Keratinocyte (primary cell): ENCODE data around the gene DPF3. TPM values are rescaled to one million over a fixed set of nuclear protein-coding genes. Genes with fewer than 3 reads are reported as not detected.

ENCODE experiments used
- DNase-seq: peaks from one replicate; pipeline ENCODE4 v3.0.0-alpha.2; 2011; ENCODE audit warnings: low read depth, missing footprints, low spot score
- FAIRE-seq: peaks from 2 replicates; lab custom pipeline; 2011; peaks lifted over from hg19 to GRCh38; lab: Jason Lieb, UNC
- H2AFZ ChIP-seq: 2 replicates; pipeline ENCODE4 v1.6.0; 2012; ENCODE audit warnings: low read length, control low read depth, inconsistent platforms; ENCODE audit not compliant: control insufficient read depth
- H3K27ac ChIP-seq: 2 replicates; pipeline ENCODE4 v1.5.1; 2011; ENCODE audit warnings: low read length; ENCODE audit not compliant: control insufficient read depth, insufficient read depth
- H3K27me3 ChIP-seq: 3 replicates; pipeline ENCODE4 v1.6.0; 2011; ENCODE audit warnings: low read length; ENCODE audit not compliant: control insufficient read depth, insufficient read depth; ENCODE audit errors: extremely low read depth
- H3K36me3 ChIP-seq, 2 experiments: 2 replicates in 1 of 2; 3 replicates in 1 of 2; pipeline ENCODE4 v1.5.1; 2011; ENCODE audit warnings: low read length in 2 of 2, mild to moderate bottlenecking in 1 of 2; ENCODE audit not compliant: control insufficient read depth in 2 of 2, insufficient read depth in 2 of 2; ENCODE audit errors: extremely low read depth in 1 of 2
- H3K4me1 ChIP-seq: 3 replicates; pipeline ENCODE4 v1.5.1; 2011; ENCODE audit warnings: low read length; ENCODE audit not compliant: control insufficient read depth, insufficient read depth; ENCODE audit errors: extremely low read depth
- H3K4me2 ChIP-seq: 3 replicates; pipeline ENCODE4 v1.6.0; 2011; ENCODE audit warnings: low read depth, low read length; ENCODE audit not compliant: control insufficient read depth, insufficient read depth; ENCODE audit errors: extremely low read depth
- H3K4me3 ChIP-seq, 3 experiments: fragments of 200-600 bp in 1 of 3; sonication (generic) in 1 of 3; 2 replicates in 2 of 3; 3 replicates in 1 of 3; pipeline ENCODE4 v1.5.1; 2011 to 2016; ENCODE audit warnings: low read length in 3 of 3, mild to moderate bottlenecking in 3 of 3, control low read depth in 2 of 3, inconsistent platforms in 1 of 3, low read depth in 1 of 3, mixed read lengths in 1 of 3, mixed run types in 1 of 3, moderate library complexity in 1 of 3; ENCODE audit not compliant: control insufficient read depth in 2 of 3, insufficient read depth in 2 of 3; ENCODE audit errors: extremely low read depth in 1 of 3
- H3K79me2 ChIP-seq: 2 replicates; pipeline ENCODE4 v1.6.0; 2012; ENCODE audit warnings: low read length; ENCODE audit not compliant: control insufficient read depth, insufficient read depth
- H3K9ac ChIP-seq: 3 replicates; pipeline ENCODE4 v1.6.0; 2011; ENCODE audit warnings: low read length; ENCODE audit not compliant: control insufficient read depth, insufficient read depth; ENCODE audit errors: extremely low read depth
- H3K9me1 ChIP-seq: 3 replicates; pipeline ENCODE4 v1.6.0; 2011; ENCODE audit warnings: low read length; ENCODE audit not compliant: control insufficient read depth, insufficient read depth; ENCODE audit errors: extremely low read depth
- H3K9me3 ChIP-seq: 2 replicates; pipeline ENCODE4 v1.5.1; 2012; ENCODE audit warnings: low read depth, low read length; ENCODE audit not compliant: control insufficient read depth
- H4K20me1 ChIP-seq: 3 replicates; pipeline ENCODE4 v1.6.0; 2011; ENCODE audit warnings: low read length; ENCODE audit not compliant: control insufficient read depth, insufficient read depth; ENCODE audit errors: extremely low read depth
- EZH2 ChIP-seq: IDR thresholded peaks from one replicate; pipeline ENCODE4 v1.6.1; 2012; ENCODE audit warnings: inconsistent platforms, mild to moderate bottlenecking, low read length, moderate library complexity
- dilution Hi-C: fragments of 300-500 bp; cut with MboI; formaldehyde crosslinking; loops from one replicate; pipeline ENCODE4 v1.7.0; 2020; ENCODE audit warnings: low sequenced_read_pairs; ENCODE audit not compliant: extremely low pct_ligation_motif_present
- polyA plus RNA-seq, 5 experiments: library from polyadenylated mRNA; depleted of rRNA in 3 of 5; stranded (reverse) in 3 of 5; stranded (forward) in 1 of 5; unstranded in 1 of 5; fragments of >200 nt; gene quantifications; 1 replicate in 1 of 5; 2 replicates in 3 of 5; 3 replicates in 1 of 5; pipeline versions ENCODE4 v1.2.1 to v1.2.3, GENCODE V29; 2011 to 2012; ENCODE audit warnings: missing spikeins in 2 of 5, low read depth in 1 of 5, low replicate concordance in 1 of 5
- TF ChIP-seq, protein P1 (sequence below), 3 experiments: IDR thresholded peaks in 1 of 3; conservative IDR thresholded peaks in 1 of 3; optimal IDR thresholded peaks in 1 of 3; 2 replicates in 2 of 3; 3 replicates in 1 of 3; pipeline versions ENCODE3 to v1.5.1; 2011; ENCODE audit warnings: low read length in 3 of 3, mild to moderate bottlenecking in 3 of 3, moderate library complexity in 2 of 3, control low read depth in 1 of 3, inconsistent platforms in 1 of 3; ENCODE audit not compliant: insufficient read depth in 2 of 3; ENCODE audit errors: extremely low read depth in 1 of 3

DPF3 gene
- polyA plus RNA-seq, 1 donor (not counting 4 experiments of a cell fraction or from before 2014, with no cell fraction given) = 1.1 TPM

GRCh38 chr14:72714871-72715214 is 179.1 kb downstream of the DPF3 start:
- no peak overlapping the region for H2AFZ ChIP-seq
- H3K9me3 ChIP-seq = no peaks in the 10 kb centered on the region
- H3K4me1 ChIP-seq = no peaks in the 10 kb centered on the region
- H3K9ac ChIP-seq = no peak overlapping the region
- dilution Hi-C loops = no loop called here
- no peak for DNase-seq
- H3K79me2 ChIP-seq = no peaks in the 10 kb centered on the region
- H3K27me3 ChIP-seq = no peaks in the 10 kb centered on the region
- TF ChIP-seq EZH2 = no peak
- TF ChIP-seq, protein P1, sequence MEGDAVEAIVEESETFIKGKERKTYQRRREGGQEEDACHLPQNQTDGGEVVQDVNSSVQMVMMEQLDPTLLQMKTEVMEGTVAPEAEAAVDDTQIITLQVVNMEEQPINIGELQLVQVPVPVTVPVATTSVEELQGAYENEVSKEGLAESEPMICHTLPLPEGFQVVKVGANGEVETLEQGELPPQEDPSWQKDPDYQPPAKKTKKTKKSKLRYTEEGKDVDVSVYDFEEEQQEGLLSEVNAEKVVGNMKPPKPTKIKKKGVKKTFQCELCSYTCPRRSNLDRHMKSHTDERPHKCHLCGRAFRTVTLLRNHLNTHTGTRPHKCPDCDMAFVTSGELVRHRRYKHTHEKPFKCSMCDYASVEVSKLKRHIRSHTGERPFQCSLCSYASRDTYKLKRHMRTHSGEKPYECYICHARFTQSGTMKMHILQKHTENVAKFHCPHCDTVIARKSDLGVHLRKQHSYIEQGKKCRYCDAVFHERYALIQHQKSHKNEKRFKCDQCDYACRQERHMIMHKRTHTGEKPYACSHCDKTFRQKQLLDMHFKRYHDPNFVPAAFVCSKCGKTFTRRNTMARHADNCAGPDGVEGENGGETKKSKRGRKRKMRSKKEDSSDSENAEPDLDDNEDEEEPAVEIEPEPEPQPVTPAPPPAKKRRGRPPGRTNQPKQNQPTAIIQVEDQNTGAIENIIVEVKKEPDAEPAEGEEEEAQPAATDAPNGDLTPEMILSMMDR (optimal IDR thresholded peaks at IDR 0.05 in 1 of 3, IDR thresholded peaks at IDR 0.05 in 1 of 3, conservative IDR thresholded peaks at IDR 0.05 in 1 of 3; ENCODE audit: extremely low read depth in 1 of 3, insufficient read depth in 2 of 3, low read length in 3 of 3) = no peak
- H3K4me3 ChIP-seq = no peak overlapping the region
- no peak overlapping the region for H3K27ac ChIP-seq
- FAIRE-seq = no peak
- H4K20me1 ChIP-seq = no peaks in the 10 kb centered on the region
- no peak overlapping the region for H3K4me2 ChIP-seq
- no peaks in the 10 kb centered on the region for H3K9me1 ChIP-seq
- H3K36me3 ChIP-seq = no peaks in the 10 kb centered on the region

DNA sequence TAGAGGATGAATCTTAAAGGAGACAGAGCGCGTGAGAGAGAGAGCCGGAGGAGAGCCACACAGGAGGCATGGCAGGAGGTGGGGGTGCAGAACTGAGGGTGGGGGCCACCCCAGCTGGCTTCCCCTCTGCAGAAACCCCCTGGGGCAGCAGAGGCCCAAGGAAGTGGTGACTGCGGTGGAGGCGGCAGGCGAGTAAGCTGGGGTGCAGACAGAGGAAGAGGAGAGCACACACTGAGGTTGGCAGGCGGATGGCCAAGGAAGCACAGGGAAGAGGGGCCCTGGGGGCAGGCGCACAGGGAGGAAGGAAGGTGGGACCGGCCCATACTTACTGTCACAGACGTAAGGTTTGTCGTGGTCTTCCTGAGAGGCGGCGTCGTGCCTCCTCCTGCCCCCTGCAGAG is 179.8 kb downstream of the DPF3 start:
- Histone ChIP-seq H4K20me1 (no peaks in the 10 kb centered on the region), H3K4me3 (no peak overlapping the region), H3K4me1 (no peaks in the 10 kb centered on the region), H3K27ac (no peak overlapping the region), H3K27me3 (no peaks in the 10 kb centered on the region), H2AFZ (no peak overlapping the region), H3K9me1 (no peaks in the 10 kb centered on the region), H3K9me3 (no peaks in the 10 kb centered on the region), H3K4me2 (no peak overlapping the region), H3K79me2 (no peaks in the 10 kb centered on the region), H3K36me3 (no peaks in the 10 kb centered on the region), H3K9ac (no peak overlapping the region)
- DNase-seq = no peak
- FAIRE-seq = no peak
- dilution Hi-C loops = no loop called here
- no peak for TF ChIP-seq EZH2
- TF ChIP-seq, protein P1 (optimal IDR thresholded peaks at IDR 0.05 in 1 of 3, IDR thresholded peaks at IDR 0.05 in 1 of 3, conservative IDR thresholded peaks at IDR 0.05 in 1 of 3; ENCODE audit: extremely low read depth in 1 of 3, insufficient read depth in 2 of 3, low read length in 3 of 3) = no peak
